Immature natural killer cell (primary cell): ENCODE results near the gene RAB3B. TPM values are rescaled to one million over a fixed set of nuclear protein-coding genes. Genes with fewer than 3 reads are reported as not detected.
"Not testable (repeated sequence)": the region's sequence is repeated elsewhere in the genome, so short reads cannot be mapped to it uniquely, and the experiment has no call there.

Experiments
- DNase-seq, 3 donors: peaks; one replicate each; pipeline ENCODE4 v3.0.0; 2022; ENCODE audit warnings: mixed read lengths in 1 of 3
- H3K27ac Mint-ChIP-seq, 6 donors: one replicate each; pipeline ENCODE4 v1.8.0; 2020; ENCODE audit warnings: mixed read lengths in 6 of 6, mild to moderate bottlenecking in 5 of 6, inconsistent platforms in 4 of 6, moderate library complexity in 3 of 6
- H3K27me3 Mint-ChIP-seq, 3 donors: one replicate each; pipeline ENCODE4 v1.8.0; 2020 to 2021; ENCODE audit warnings: low read depth in 3 of 3, mild to moderate bottlenecking in 3 of 3, mixed read lengths in 3 of 3, moderate library complexity in 3 of 3, inconsistent platforms in 1 of 3
- H3K36me3 Mint-ChIP-seq, 3 donors: one replicate each; pipeline ENCODE4 v1.8.0; 2020; ENCODE audit warnings: mixed read lengths in 3 of 3, inconsistent platforms in 2 of 3, mild to moderate bottlenecking in 2 of 3
- H3K4me1 Mint-ChIP-seq, 2 donors: one replicate each; pipeline ENCODE4 v1.8.0; 2020; ENCODE audit warnings: inconsistent platforms in 2 of 2, mild to moderate bottlenecking in 2 of 2, mixed read lengths in 2 of 2, moderate library complexity in 1 of 2
- H3K4me3 Mint-ChIP-seq, 5 donors: one replicate each; pipeline ENCODE4 v1.8.0; 2020; ENCODE audit warnings: mild to moderate bottlenecking in 5 of 5, mixed read lengths in 5 of 5, inconsistent platforms in 3 of 5, moderate library complexity in 3 of 5
- H3K9me3 Mint-ChIP-seq, 6 donors: one replicate each; pipeline ENCODE4 v1.8.0; 2020; ENCODE audit warnings: mild to moderate bottlenecking in 6 of 6, mixed read lengths in 6 of 6, inconsistent platforms in 4 of 6, moderate library complexity in 3 of 6
- polyA plus RNA-seq, 3 donors: library from polyadenylated mRNA; unstranded; fragments of 300-500 nt; fragmentation: Illumina TruSeq; gene quantifications; one replicate each; pipeline ENCODE4 v1.2.3, GENCODE V29; 2021

The RAB3B gene
- polyA plus RNA-seq, 3 donors from 2014 or later: not detected

DNA sequence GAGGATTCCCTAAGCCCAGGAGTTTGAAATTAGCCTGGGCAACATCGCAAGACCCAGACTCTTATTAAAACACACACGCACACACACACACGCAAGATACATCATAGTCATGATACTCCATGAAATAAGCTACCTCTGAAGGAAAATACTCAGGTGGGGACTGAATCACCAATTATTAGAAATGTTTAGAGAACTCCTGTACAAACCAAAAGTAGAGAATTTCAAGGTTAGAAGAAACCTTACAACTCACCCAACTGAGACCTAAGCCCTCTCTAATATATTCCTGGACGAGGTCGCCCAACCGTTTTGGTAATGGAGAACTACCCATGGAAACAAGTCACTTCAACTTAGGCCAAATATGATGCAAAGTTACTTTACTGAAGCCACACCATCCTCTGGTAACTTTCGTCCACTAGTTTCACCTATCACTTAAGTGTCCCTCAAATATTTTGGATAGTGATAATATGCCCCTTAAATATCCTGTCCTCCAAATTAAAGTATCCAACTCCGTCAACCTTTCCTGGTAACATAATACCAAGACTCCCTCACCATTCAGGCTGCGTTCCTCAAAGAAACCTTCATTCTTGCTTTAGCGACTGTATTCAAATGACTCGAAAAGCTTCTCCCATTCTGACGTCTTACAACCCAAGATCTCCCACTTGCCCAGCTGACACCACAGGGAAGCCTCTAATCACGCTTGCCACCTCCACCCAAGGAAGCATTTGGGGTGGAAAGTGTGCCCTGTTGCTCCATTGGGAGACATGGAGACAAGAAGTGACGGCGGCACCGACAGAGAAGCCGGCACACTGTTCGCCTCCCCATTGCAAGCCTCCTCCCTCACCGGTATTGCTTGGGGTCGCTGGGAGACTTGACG lies 112.8 kb downstream of the RAB3B start:
- Mint-ChIP-seq H3K4me3 (no peak overlapping the region), H3K9me3 (no peaks in the 10 kb centered on the region), H3K4me1 (peaks cover 0 to 27% of the 10 kb centered on the region in 2 donors), H3K27ac (no peak overlapping the region), H3K27me3 (peaks cover 0 to 6% (median 5%) of the 10 kb centered on the region in 3 donors), H3K36me3 (peaks cover 0 to under 1% (median 0%) of the 10 kb centered on the region in 3 donors)
- DNase-seq: peak in 1 of 3 donors; percentile 9

DNA sequence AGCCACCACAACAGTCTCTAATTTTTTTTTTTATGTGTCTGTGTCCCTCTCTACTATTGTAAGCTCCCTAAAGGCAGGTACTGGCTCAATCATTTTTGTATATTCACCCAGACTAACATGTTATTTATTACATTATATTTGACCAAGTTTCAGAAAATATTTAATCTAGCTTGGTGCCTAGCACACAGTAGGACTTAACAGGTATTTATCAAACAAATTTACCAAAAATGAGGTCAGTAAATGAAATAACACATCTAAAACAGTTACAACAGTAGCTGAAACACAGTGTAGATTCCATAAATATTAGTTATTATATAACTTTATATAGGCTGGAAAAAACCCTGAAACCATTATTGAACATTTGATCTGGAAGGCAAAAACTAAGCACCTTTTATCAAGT lies 114.7 kb downstream of the RAB3B start:
- no peak for DNase-seq
- peak overlapping the region in 4 of 5 donors; percentile 29 to 68 (median 56) for H3K4me3 Mint-ChIP-seq
- peaks cover 0 to 4% (median 0%) of the 10 kb centered on the region in 3 donors for H3K27me3 Mint-ChIP-seq
- H3K36me3 Mint-ChIP-seq: no peaks in the 10 kb centered on the region
- peak overlapping the region in 1 of 6 donors; percentile 17 for H3K27ac Mint-ChIP-seq
- H3K9me3 Mint-ChIP-seq: no peaks in the 10 kb centered on the region
- peaks cover 0 to 42% of the 10 kb centered on the region in 2 donors for H3K4me1 Mint-ChIP-seq

DNA sequence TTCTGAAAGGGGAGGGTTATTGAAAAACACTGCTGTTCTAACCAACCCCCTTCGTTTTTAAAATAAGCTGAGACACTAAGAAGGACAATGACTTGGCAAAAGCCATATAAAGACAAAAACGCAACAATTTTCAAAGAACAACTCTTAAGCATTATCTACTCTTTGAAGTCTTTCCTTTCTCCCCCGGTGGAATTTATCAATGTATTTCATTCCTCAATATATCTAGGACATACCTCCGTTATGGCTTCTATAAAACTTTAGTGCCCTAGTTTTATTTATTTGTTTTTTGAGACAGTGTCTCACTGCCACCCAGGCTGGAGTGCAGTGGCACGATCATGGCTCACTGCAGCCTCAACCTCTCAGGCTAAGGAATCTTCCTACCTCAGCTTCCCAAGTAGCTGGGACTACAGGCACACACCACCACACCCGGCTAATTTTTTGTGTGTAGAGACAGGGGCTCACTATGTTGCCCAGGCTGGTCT lies 115.2 kb downstream of the RAB3B start:
- DNase-seq: no peak
- no peaks in the 10 kb centered on the region for H3K9me3 Mint-ChIP-seq
- H3K27me3 Mint-ChIP-seq: no peaks in the 10 kb centered on the region
- H3K4me1 Mint-ChIP-seq: peaks cover 0 to 45% of the 10 kb centered on the region in 2 donors
- H3K27ac Mint-ChIP-seq: peak overlapping the region in 4 of 6 donors; percentile 16 to 50 (median 44)
- H3K4me3 Mint-ChIP-seq: peak overlapping the region; percentile 22 to 68 (median 55)
- H3K36me3 Mint-ChIP-seq: no peaks in the 10 kb centered on the region

DNA sequence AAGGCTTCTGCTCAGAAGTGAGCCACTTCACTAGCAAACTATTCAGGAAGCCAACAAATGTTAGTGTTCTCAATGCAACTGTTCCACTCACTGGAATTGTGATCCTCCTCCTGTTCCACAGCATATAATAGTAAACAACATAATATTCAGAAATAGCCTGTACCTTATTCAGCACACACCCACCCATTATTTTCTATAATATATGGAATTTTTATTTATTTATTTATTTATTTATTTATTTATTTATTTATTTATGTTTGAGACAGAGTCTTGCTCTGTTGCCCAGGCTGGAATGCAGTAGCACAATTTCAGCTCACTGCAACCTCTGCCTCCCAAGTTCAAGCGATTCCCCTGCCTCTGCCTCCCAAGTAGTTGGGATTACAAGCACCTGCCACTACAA lies 117.2 kb downstream of the RAB3B start:
- H3K9me3 Mint-ChIP-seq, H3K36me3 Mint-ChIP-seq, DNase-seq, H3K27me3 Mint-ChIP-seq, H3K4me3 Mint-ChIP-seq: not testable (repeated sequence)
- H3K27ac Mint-ChIP-seq: peak overlapping the region in 1 of 6 donors; percentile 26
- peaks cover 2 to 49% of the 10 kb centered on the region in 2 donors for H3K4me1 Mint-ChIP-seq

DNA sequence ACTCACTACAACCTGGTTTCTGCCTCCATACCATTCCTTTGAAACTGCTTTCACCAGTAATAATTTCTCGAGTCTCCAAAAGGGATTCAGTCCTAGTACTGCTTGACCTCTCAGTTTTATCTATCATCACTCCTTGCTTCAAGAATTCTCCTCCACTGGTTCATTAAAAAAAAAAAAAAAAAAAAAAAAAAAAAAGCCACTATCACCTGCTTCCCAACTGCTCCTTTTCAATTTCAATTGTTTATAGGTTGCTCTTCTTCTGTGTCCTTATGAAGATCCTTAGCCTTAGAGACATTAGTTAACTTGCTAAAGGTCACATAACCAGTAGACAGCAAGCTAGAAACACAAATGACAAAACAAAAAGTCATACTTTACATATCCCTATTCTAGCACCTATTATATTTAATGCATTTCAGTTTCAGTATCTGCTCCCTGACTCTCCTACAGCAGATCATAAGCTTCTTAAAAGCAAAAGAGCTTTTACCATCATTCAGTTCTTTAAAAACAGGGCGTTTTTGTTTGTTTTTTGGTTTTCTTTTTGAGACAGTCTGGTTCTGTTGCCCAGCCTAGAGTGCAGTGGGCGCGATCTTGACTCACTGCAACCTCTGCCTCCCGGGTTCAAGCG lies 119.0 kb downstream of the RAB3B start:
- H3K4me3 Mint-ChIP-seq: no peak overlapping the region
- H3K27me3 Mint-ChIP-seq: no peaks in the 10 kb centered on the region
- no peak for DNase-seq
- H3K27ac Mint-ChIP-seq: peak overlapping the region; percentile 17 to 83 (median 54)
- peaks cover 20 to 65% of the 10 kb centered on the region in 2 donors for H3K4me1 Mint-ChIP-seq
- H3K36me3 Mint-ChIP-seq: no peaks in the 10 kb centered on the region
- no peaks in the 10 kb centered on the region for H3K9me3 Mint-ChIP-seq

DNA sequence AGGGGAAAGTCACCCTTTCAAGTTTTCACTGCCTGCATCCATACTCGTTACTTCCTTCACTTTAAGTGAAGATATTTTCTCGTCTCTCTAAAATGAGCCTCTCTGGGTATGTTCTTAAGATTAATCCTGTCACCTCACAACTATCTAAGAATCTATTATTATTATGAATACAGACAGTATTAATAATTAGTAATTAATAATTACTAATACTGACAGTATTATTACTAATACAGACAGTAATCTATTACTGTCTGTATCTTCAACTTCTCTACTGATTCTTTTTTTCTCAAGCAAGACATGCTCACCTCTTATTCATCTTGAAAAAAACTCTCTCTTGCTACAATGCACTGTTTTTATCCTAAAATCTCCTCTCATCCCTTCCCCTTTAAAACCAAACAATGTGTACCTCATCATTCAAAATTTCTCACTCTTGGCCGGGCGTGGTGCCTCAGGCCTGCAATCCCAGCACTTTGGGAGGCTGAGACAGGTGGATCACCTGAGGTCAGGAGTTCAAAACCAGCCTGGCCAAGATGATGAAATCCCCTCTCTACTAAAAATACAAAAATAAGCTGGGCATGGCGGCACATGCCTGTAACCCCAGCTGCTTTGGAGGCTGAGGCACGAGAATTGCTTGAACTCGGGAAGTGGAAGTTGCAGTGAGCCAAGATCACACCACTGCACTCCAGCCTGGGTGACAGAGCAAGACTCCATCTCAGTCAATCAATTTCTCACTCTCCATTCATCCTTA lies 119.7 kb downstream of the RAB3B start:
- no peak overlapping the region for H3K4me3 Mint-ChIP-seq
- H3K36me3 Mint-ChIP-seq: no peaks in the 10 kb centered on the region
- H3K4me1 Mint-ChIP-seq: peaks cover 24 to 63% of the 10 kb centered on the region in 2 donors
- no peak for DNase-seq
- no peaks in the 10 kb centered on the region for H3K9me3 Mint-ChIP-seq
- H3K27ac Mint-ChIP-seq: peak overlapping the region in 5 of 6 donors; percentile 17 to 83 (median 50)
- no peaks in the 10 kb centered on the region for H3K27me3 Mint-ChIP-seq

DNA sequence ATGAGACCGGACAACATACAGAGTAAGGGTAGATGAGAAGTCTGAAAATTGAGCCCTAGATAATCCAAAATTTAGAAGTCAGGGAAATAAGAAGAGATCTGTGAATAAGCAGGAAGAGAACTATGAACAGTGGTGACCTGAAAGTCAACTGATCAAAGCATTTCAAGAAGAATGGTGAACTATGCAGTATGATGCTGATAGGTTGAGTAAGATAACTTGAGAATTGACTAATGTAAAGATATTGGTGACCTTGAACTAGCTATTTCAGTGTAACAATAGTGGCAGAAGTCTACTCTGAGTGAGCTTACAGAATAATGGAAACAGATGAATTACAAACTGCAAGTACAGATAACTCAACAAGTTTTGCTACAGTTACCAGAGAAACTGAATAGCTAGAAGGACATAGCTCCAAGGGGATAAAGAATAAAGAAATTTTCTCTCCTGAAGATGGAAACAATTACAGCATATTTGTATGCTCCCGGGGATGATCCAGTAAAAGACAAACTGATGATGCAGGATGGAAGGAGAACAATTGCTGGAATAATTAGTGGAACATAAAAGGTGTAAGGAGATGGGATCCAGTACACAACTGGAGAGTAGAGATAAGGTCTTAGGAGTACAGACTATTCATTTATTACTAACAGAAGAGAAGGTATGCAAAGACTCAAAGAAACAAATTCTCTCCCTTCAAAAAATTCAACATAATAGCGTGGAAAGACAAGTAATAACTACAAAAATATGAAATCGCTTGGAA lies 122.8 kb downstream of the RAB3B start:
- Mint-ChIP-seq H3K4me3 (no peak overlapping the region), H3K27ac (peak overlapping the region in 2 of 6 donors; percentile 9 to 25), H3K9me3 (no peaks in the 10 kb centered on the region), H3K36me3 (peaks cover 0 to 4% (median 0%) of the 10 kb centered on the region in 3 donors), H3K4me1 (peaks cover 38 to 52% of the 10 kb centered on the region in 2 donors), H3K27me3 (no peaks in the 10 kb centered on the region)
- no peak for DNase-seq

DNA sequence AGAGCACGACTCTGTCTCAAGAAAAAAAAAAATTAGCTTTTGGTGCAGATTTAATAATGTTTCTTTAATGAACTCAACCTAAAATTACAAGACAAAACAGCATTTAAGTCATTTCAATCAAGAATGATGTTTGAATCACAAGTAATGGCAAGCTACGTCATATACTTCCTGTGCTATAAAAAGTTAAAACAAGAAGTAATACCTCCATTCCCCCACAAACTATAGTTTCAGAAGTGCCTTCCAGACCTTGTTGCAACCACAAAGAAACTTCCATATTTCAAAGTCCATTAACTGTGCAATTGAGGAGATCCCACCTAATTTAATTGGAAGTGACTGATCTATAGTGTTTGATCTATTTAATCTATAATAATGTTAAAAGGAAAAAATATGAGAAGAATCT lies 127.1 kb downstream of the RAB3B start:
- Mint-ChIP-seq H3K4me1 (peaks cover 42 to 58% of the 10 kb centered on the region in 2 donors), H3K36me3 (peaks cover 0 to 4% (median 0%) of the 10 kb centered on the region in 3 donors), H3K27ac (peak overlapping the region; percentile 36 to 83 (median 68)), H3K27me3 (no peaks in the 10 kb centered on the region), H3K4me3 (peak overlapping the region in 3 of 5 donors; percentile 3 to 21 (median 11)), H3K9me3 (no peaks in the 10 kb centered on the region)
- DNase-seq: peak; percentile 37 to 40 (median 38)

DNA sequence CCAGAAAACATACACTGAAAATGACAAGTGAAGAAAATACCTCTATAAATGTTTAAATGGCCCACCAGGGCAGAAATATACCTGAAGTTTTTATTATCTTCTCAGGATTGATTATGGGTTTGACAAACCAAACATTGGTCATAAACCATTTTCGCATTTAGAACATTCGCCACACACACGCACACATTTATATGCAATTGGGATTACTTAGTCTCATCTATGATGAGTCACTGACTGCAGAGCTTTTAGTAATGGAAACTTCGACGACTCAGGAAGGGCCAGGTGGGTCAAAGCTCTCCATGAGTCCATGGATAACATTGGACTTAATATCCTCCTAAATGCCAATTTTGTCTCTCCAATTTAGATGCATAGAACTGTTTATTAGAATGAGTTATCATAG lies 128.8 kb downstream of the RAB3B start:
- Mint-ChIP-seq H3K36me3 (peaks cover 0 to 4% (median 0%) of the 10 kb centered on the region in 3 donors), H3K27ac (peak overlapping the region in 1 of 6 donors; percentile 57), H3K27me3 (no peaks in the 10 kb centered on the region), H3K9me3 (no peaks in the 10 kb centered on the region), H3K4me1 (peaks cover 29 to 45% of the 10 kb centered on the region in 2 donors), H3K4me3 (no peak overlapping the region)
- DNase-seq: no peak

DNA sequence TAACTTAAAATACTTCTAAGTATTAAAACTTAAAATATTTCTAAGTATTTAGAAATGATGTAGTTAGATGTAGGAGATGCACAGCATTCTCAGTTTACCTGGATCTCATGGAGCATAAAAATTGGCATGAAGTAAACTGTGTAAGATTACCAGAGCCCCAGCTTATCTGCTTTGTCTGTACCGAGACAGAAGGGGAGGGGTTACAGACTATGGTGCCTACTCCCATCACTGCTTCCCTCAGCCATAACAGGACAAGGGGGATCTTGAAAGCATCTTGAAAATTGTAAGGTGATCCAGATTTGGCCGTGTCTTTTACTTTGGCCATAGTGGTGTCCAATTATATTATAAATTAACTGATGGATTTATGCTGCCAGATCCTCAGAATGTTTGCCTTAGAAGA lies 130.8 kb downstream of the RAB3B start:
- H3K27ac Mint-ChIP-seq: no peak overlapping the region
- no peak for DNase-seq
- H3K27me3 Mint-ChIP-seq: no peaks in the 10 kb centered on the region
- peaks cover 32 to 53% of the 10 kb centered on the region in 2 donors for H3K4me1 Mint-ChIP-seq
- no peaks in the 10 kb centered on the region for H3K9me3 Mint-ChIP-seq
- H3K4me3 Mint-ChIP-seq: no peak overlapping the region
- peaks cover 0 to 7% (median 5%) of the 10 kb centered on the region in 3 donors for H3K36me3 Mint-ChIP-seq

DNA sequence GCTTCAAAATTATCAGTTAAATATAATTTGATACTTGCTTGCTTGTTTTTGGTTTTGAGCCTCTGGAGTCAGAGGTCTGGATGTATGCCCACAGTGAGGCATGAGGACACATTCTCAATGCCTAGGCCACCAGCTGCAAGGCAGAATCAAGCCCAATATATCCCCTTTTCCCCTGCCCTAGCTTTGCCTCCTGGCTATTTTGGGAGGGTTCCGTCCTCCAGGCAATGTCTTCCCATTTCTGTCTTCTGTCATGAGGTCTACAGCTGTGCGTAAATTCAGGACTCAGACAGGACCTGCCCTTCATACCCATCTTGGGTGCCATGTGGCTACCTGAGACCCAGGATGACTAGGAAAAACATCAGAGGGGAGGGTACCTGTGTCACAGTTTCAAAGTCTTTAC lies 131.2 kb downstream of the RAB3B start:
- Mint-ChIP-seq H3K27ac (no peak overlapping the region), H3K4me3 (no peak overlapping the region), H3K36me3 (peaks cover 0 to 7% (median 5%) of the 10 kb centered on the region in 3 donors), H3K27me3 (peaks cover 0 to 2% (median 0%) of the 10 kb centered on the region in 3 donors), H3K9me3 (no peaks in the 10 kb centered on the region), H3K4me1 (peaks cover 32 to 54% of the 10 kb centered on the region in 2 donors)
- no peak for DNase-seq

DNA sequence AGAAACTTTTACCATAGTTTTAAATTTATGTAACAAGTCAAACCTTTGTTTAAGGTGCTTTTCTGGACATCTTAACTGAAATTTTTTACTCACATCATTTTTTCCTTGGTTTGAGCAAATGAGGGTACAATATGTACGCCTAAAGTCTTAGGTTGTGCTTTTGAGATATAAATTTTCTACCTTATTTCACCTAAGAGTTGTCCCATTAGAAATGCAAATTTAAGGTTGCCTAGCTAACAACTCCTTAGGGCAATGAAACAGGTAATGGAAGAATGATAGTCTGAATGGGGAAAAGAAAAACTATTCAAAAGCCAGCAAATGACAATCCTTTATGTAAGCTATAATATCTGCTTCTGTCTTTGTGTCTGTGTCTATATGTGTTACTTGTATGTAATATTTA lies 131.6 kb downstream of the RAB3B start:
- Mint-ChIP-seq H3K4me3 (no peak overlapping the region), H3K27ac (peak overlapping the region in 2 of 6 donors; percentile 5 to 54), H3K27me3 (peaks cover 0 to 3% (median 0%) of the 10 kb centered on the region in 3 donors), H3K36me3 (peaks cover 0 to 7% (median 5%) of the 10 kb centered on the region in 3 donors), H3K4me1 (peaks cover 32 to 52% of the 10 kb centered on the region in 2 donors), H3K9me3 (no peaks in the 10 kb centered on the region)
- DNase-seq: no peak
